Immature natural killer cell (primary cell): Measurements from ENCODE around the gene LRRC8C. TPM values are rescaled to one million over a fixed set of nuclear protein-coding genes. Genes with fewer than 3 reads are reported as not detected.

ENCODE experiments used
- DNase-seq, 3 donors: peaks; one replicate each; pipeline ENCODE4 v3.0.0; 2022; ENCODE audit warnings: mixed read lengths in 1 of 3
- H3K27ac Mint-ChIP-seq, 6 donors: one replicate each; pipeline ENCODE4 v1.8.0; 2020; ENCODE audit warnings: mixed read lengths in 6 of 6, mild to moderate bottlenecking in 5 of 6, inconsistent platforms in 4 of 6, moderate library complexity in 3 of 6
- H3K27me3 Mint-ChIP-seq, 3 donors: one replicate each; pipeline ENCODE4 v1.8.0; 2020 to 2021; ENCODE audit warnings: low read depth in 3 of 3, mild to moderate bottlenecking in 3 of 3, mixed read lengths in 3 of 3, moderate library complexity in 3 of 3, inconsistent platforms in 1 of 3
- H3K36me3 Mint-ChIP-seq, 3 donors: one replicate each; pipeline ENCODE4 v1.8.0; 2020; ENCODE audit warnings: mixed read lengths in 3 of 3, inconsistent platforms in 2 of 3, mild to moderate bottlenecking in 2 of 3
- H3K4me1 Mint-ChIP-seq, 2 donors: one replicate each; pipeline ENCODE4 v1.8.0; 2020; ENCODE audit warnings: inconsistent platforms in 2 of 2, mild to moderate bottlenecking in 2 of 2, mixed read lengths in 2 of 2, moderate library complexity in 1 of 2
- H3K4me3 Mint-ChIP-seq, 5 donors: one replicate each; pipeline ENCODE4 v1.8.0; 2020; ENCODE audit warnings: mild to moderate bottlenecking in 5 of 5, mixed read lengths in 5 of 5, inconsistent platforms in 3 of 5, moderate library complexity in 3 of 5
- H3K9me3 Mint-ChIP-seq, 6 donors: one replicate each; pipeline ENCODE4 v1.8.0; 2020; ENCODE audit warnings: mild to moderate bottlenecking in 6 of 6, mixed read lengths in 6 of 6, inconsistent platforms in 4 of 6, moderate library complexity in 3 of 6
- polyA plus RNA-seq, 3 donors: library from polyadenylated mRNA; unstranded; fragments of 300-500 nt; fragmentation: Illumina TruSeq; gene quantifications; one replicate each; pipeline ENCODE4 v1.2.3, GENCODE V29; 2021

Gene LRRC8C
- polyA plus RNA-seq, 3 donors from 2014 or later: 3.5 to 7.3 (median 4.1) TPM

GRCh38 chr1:89659322-89660081 lies 26.6 kb downstream of the LRRC8C start:
- Mint-ChIP-seq H3K27me3 (peaks cover 0 to 6% (median 0%) of the 10 kb centered on the region in 3 donors), H3K4me3 (peak overlapping the region in 2 of 5 donors; percentile 3 to 78), H3K9me3 (peaks cover 0 to 2% (median 0%) of the 10 kb centered on the region in 6 donors), H3K4me1 (peaks cover 85 to 93% of the 10 kb centered on the region in 2 donors), H3K27ac (peak overlapping the region; percentile 21 to 92 (median 70)), H3K36me3 (peaks cover 0 to 6% (median 4%) of the 10 kb centered on the region in 3 donors)
- DNase-seq: no peak

- peaks cover 0 to 6% (median 2%) of the 10 kb centered on the region in 3 donors for H3K27me3 Mint-ChIP-seq
- peaks cover 0 to 6% (median 4%) of the 10 kb centered on the region in 3 donors for H3K36me3 Mint-ChIP-seq
- H3K4me3 Mint-ChIP-seq: peak overlapping the region in 3 of 5 donors; percentile 1 to 78 (median 18)
- H3K9me3 Mint-ChIP-seq: peaks cover 0 to 2% (median 0%) of the 10 kb centered on the region in 6 donors
- peaks cover 83 to 93% of the 10 kb centered on the region in 2 donors for H3K4me1 Mint-ChIP-seq
- H3K27ac Mint-ChIP-seq: peak overlapping the region; percentile 34 to 92 (median 70)
- DNase-seq: no peak
Measured at GRCh38 chr1:89660224-89661061, 27.5 kb downstream of the LRRC8C start.

- Mint-ChIP-seq H3K4me1 (peaks cover 68 to 81% of the 10 kb centered on the region in 2 donors), H3K36me3 (peaks cover 0 to 6% (median 4%) of the 10 kb centered on the region in 3 donors), H3K27ac (no peak overlapping the region), H3K27me3 (peaks cover 0 to 4% (median 2%) of the 10 kb centered on the region in 3 donors), H3K9me3 (no peaks in the 10 kb centered on the region), H3K4me3 (no peak overlapping the region)
- DNase-seq: no peak
Measured at GRCh38 chr1:89665941-89666340, 33.0 kb downstream of the LRRC8C start.

- peak overlapping the region in 3 of 6 donors; percentile 4 to 27 (median 7) for H3K27ac Mint-ChIP-seq
- H3K4me1 Mint-ChIP-seq: peaks cover 68 to 81% of the 10 kb centered on the region in 2 donors
- H3K4me3 Mint-ChIP-seq: no peak overlapping the region
- no peak for DNase-seq
- H3K27me3 Mint-ChIP-seq: peaks cover 0 to 3% (median 2%) of the 10 kb centered on the region in 3 donors
- H3K9me3 Mint-ChIP-seq: no peaks in the 10 kb centered on the region
- H3K36me3 Mint-ChIP-seq: peaks cover 0 to 6% (median 4%) of the 10 kb centered on the region in 3 donors
Measured at GRCh38 chr1:89666640-89667039, 33.7 kb downstream of the LRRC8C start.

GRCh38 chr1:89667691-89668090 lies 34.8 kb downstream of the LRRC8C start:
- H3K9me3 Mint-ChIP-seq: no peaks in the 10 kb centered on the region
- peaks cover 0 to 6% (median 4%) of the 10 kb centered on the region in 3 donors for H3K36me3 Mint-ChIP-seq
- DNase-seq: no peak
- peaks cover 0 to 2% (median 0%) of the 10 kb centered on the region in 3 donors for H3K27me3 Mint-ChIP-seq
- no peak overlapping the region for H3K4me3 Mint-ChIP-seq
- H3K4me1 Mint-ChIP-seq: peaks cover 68 to 79% of the 10 kb centered on the region in 2 donors
- H3K27ac Mint-ChIP-seq: peak overlapping the region in 1 of 6 donors; percentile 39

GRCh38 chr1:89668961-89669360 lies 36.0 kb downstream of the LRRC8C start:
- no peak for DNase-seq
- Mint-ChIP-seq H3K9me3 (no peaks in the 10 kb centered on the region), H3K27ac (peak overlapping the region in 5 of 6 donors; percentile 17 to 87 (median 64)), H3K36me3 (peaks cover 0 to 11% (median 0%) of the 10 kb centered on the region in 3 donors), H3K4me3 (no peak overlapping the region), H3K27me3 (peaks cover 0 to 2% (median 0%) of the 10 kb centered on the region in 3 donors), H3K4me1 (peaks cover 72 to 85% of the 10 kb centered on the region in 2 donors)

- peaks cover 71 to 85% of the 10 kb centered on the region in 2 donors for H3K4me1 Mint-ChIP-seq
- peak overlapping the region in 2 of 5 donors; percentile 26 to 75 for H3K4me3 Mint-ChIP-seq
- peaks cover 0 to 2% (median 0%) of the 10 kb centered on the region in 3 donors for H3K27me3 Mint-ChIP-seq
- DNase-seq: no peak
- H3K36me3 Mint-ChIP-seq: peaks cover 0 to 9% (median 0%) of the 10 kb centered on the region in 3 donors
- H3K27ac Mint-ChIP-seq: peak overlapping the region; percentile 64 to 87 (median 76)
- no peaks in the 10 kb centered on the region for H3K9me3 Mint-ChIP-seq
Measured at GRCh38 chr1:89669441-89669840, 36.5 kb downstream of the LRRC8C start.

GRCh38 chr1:89670163-89670562 lies 37.2 kb downstream of the LRRC8C start:
- H3K27ac Mint-ChIP-seq: peak overlapping the region; percentile 61 to 91 (median 80)
- peak; percentile 48 to 70 (median 56) for DNase-seq
- peaks cover 70 to 85% of the 10 kb centered on the region in 2 donors for H3K4me1 Mint-ChIP-seq
- no peaks in the 10 kb centered on the region for H3K27me3 Mint-ChIP-seq
- H3K36me3 Mint-ChIP-seq: peaks cover 0 to 9% (median 0%) of the 10 kb centered on the region in 3 donors
- H3K4me3 Mint-ChIP-seq: peak overlapping the region; percentile 5 to 75 (median 66)
- no peaks in the 10 kb centered on the region for H3K9me3 Mint-ChIP-seq

GRCh38 chr1:89670711-89671110 lies 37.8 kb downstream of the LRRC8C start:
- Mint-ChIP-seq H3K9me3 (no peaks in the 10 kb centered on the region), H3K4me1 (peaks cover 75 to 88% of the 10 kb centered on the region in 2 donors), H3K4me3 (peak overlapping the region in 4 of 5 donors; percentile 12 to 40 (median 22)), H3K27me3 (no peaks in the 10 kb centered on the region), H3K36me3 (peaks cover 0 to 9% (median 0%) of the 10 kb centered on the region in 3 donors), H3K27ac (peak overlapping the region in 4 of 6 donors; percentile 5 to 84 (median 30))
- no peak for DNase-seq

GRCh38 chr1:89671775-89672488 lies 39.0 kb downstream of the LRRC8C start:
- H3K36me3 Mint-ChIP-seq: peaks cover 0 to 9% (median 0%) of the 10 kb centered on the region in 3 donors
- peaks cover 72 to 88% of the 10 kb centered on the region in 2 donors for H3K4me1 Mint-ChIP-seq
- H3K27ac Mint-ChIP-seq: peak overlapping the region in 3 of 6 donors; percentile 8 to 50 (median 46)
- H3K27me3 Mint-ChIP-seq: no peaks in the 10 kb centered on the region
- H3K9me3 Mint-ChIP-seq: no peaks in the 10 kb centered on the region
- H3K4me3 Mint-ChIP-seq: peak overlapping the region in 1 of 5 donors; percentile 27
- no peak for DNase-seq

GRCh38 chr1:89672489-89673183 lies 39.7 kb downstream of the LRRC8C start:
- Mint-ChIP-seq H3K9me3 (no peaks in the 10 kb centered on the region), H3K36me3 (peaks cover 0 to 9% (median 0%) of the 10 kb centered on the region in 3 donors)

GRCh38 chr1:89673251-89673650 lies 40.3 kb downstream of the LRRC8C start:
- peaks cover 0 to 9% (median 0%) of the 10 kb centered on the region in 3 donors for H3K36me3 Mint-ChIP-seq
- no peak overlapping the region for H3K4me3 Mint-ChIP-seq

More at GRCh38 chr1:89672489-89673183, 39.7 kb downstream of the LRRC8C start:
- DNase-seq: no peak
- peak overlapping the region in 3 of 6 donors; percentile 9 to 56 (median 50) for H3K27ac Mint-ChIP-seq
- no peak overlapping the region for H3K4me3 Mint-ChIP-seq
- no peaks in the 10 kb centered on the region for H3K27me3 Mint-ChIP-seq
- peaks cover 66 to 88% of the 10 kb centered on the region in 2 donors for H3K4me1 Mint-ChIP-seq

More at GRCh38 chr1:89673251-89673650, 40.3 kb downstream of the LRRC8C start:
- peaks cover 68 to 86% of the 10 kb centered on the region in 2 donors for H3K4me1 Mint-ChIP-seq
- H3K9me3 Mint-ChIP-seq: no peaks in the 10 kb centered on the region
- no peak for DNase-seq
- peak overlapping the region in 2 of 6 donors; percentile 38 to 56 for H3K27ac Mint-ChIP-seq
- H3K27me3 Mint-ChIP-seq: no peaks in the 10 kb centered on the region
